Stimulated activated CD4-positive, alpha-beta T cell treated with anti-CD3 and anti-CD28 coated beads, Interleukin-12 subunit alpha, Interleukin-12 subunit beta, amount 100 ng/mL, for 4 hours (primary cell): ENCODE results near the gene ASCL2.
A peak's percentile ranks its signal among the peaks of the same experiment; 100 is the strongest.

Experiments
- DNase-seq: peaks from one replicate; pipeline ENCODE4 v3.0.0-alpha.2; 2020

Gene ASCL2

DNA sequence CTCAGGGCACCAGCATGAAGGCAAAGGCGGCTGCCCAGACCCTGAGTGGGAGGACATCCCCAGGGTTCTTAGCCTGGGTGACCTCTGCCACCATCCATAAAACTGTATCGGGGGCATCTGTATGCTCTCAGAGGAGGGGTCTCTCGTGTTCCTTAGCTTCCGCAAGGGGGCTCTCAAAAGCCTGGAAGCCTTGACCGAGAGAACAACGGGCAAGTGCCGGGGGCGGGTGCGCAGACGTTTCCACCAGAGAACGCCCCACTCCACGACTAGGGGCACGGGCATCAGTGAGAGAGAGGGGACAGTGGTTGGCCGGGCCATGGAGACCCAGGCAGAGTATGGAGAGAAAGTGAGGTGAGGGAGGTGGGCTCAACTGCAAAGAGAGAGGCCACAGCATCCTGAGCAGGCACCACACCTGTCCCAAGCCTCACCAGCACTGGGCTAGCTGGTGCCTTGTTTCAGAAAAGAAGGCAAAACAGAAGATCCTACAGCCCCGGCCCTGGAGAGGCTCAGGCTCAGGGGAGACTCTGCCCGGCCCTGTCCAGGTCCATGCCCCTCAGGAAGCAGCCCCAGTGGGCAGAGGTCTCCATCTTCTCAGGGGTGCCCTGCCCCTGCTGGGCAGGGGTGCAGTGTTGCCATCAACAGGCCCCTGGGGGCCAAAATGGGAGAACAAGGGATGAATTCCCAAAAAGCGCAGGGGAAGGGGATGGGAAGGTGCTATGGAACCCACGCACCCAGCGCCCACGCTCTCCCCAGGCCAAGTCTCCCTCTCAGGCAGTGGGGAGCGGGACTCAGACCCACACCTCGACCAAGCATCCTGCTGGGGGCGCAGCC, 37.3 kb upstream of the ASCL2 start:
- DNase-seq = no peak

DNA sequence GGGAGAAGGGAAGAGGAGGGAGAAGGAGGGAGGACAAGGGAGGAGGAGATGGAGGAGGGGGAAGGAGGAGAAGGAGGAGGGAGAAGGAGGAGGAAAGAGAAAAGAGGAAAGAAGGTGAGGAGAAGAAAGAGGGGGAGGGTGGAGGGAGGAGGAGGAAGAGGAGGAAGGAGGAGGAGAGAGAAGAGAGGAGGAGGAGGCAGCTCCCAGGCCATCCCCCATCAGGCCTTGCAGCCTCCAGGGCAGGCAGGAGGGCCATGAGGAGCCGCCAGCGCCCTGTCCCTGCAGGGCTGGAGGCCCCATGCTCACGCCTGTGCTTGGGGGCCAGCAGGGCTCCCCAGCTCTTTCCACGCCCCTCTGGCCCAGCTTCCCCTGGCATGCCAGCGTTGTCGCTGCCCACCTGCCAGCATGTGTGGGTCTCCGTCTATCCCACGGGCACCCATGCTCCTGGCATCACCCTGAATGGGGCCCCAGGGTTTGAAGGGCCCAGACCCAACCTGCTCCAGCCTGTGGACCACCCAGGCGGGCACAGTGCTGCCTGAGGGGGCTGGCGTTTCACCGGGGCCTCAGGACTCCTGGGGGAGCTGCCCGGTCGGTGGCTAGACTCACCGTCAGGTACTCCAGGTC, 36.6 kb upstream of the ASCL2 start:
- no peak for DNase-seq

DNA sequence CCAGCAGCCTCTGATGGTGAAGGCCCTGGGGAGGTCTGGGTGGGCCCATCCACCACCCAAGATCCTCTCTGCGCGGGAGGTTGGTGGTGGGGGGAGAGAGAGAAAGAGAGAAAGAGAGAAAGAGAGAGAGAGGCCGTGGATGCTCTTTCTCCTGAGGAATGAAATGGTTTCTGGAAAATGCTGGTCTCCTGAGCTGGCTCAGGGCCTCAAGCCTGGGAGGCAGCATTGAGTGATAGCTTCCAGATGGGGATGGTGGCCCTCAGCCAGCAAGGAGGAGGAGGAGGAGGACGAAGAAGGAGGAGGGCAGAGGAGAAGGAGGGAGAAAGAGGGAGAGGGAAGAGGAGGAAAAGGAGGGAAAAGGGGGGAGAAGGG, 36.0 kb upstream of the ASCL2 start:
- DNase-seq = no peak

DNA sequence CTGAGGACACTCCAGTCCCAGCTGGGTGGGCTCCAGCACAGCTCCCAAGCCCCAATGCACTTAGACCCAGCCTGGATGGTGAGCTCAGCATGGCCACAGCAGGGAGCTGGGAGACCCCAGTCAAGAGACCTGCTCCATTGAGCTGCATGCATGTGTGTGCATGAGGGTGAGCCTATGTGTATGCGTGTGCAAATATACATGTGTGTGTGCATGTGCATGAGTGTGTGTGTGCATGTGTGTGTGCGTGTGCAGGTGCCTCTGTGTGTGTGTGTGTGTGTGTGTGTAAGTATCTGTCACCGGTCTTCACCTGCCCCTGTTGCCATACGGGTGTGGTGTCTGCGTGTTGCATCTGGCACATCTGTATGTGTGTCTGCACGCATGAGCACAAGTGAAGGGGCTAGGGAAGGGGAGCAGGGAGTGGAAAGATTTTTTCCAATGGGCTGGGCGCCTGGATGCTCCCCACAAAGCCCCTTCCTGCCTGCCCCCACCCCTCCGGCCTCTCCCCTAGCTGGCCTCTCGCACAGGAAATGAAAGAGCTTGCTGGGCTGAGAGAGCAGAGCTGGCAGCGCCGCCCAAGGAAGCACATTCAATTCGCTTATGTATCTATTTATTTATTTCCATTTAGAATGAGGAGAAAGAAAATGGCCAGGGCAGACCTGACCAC, 35.5 kb upstream of the ASCL2 start:
- no peak for DNase-seq

DNA sequence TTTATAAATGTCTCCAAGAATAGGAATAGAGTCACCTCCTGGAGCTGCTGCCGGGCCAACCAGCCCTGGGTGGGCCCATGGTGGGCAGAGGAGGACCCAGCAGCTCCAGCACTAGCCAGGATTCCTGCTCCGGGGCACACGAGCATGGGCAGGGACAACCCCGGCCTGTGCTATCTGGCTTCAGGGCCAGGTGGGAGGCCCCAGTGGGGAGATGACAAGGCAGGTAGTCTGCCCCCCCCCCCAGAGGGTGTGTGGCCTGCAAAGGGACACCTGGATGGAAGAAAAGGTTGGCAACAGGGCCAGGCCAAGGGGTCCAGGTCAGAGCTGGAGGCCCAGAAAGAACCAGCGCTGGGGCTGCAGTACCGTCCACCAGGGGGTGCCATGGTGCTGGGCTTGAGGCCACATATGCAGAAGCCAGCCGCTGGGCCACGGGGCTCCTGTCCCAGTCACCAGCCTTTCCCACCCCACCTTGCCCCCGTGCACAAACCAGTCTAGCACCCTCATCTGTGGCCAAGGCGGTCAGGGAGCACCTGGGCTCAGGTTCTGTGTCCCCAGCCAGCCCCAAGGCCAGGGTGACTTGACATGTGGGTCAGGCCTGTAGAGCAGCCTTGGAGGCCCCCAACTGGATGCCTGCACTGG, 34.9 kb upstream of the ASCL2 start:
- DNase-seq = peak; percentile 87

DNA sequence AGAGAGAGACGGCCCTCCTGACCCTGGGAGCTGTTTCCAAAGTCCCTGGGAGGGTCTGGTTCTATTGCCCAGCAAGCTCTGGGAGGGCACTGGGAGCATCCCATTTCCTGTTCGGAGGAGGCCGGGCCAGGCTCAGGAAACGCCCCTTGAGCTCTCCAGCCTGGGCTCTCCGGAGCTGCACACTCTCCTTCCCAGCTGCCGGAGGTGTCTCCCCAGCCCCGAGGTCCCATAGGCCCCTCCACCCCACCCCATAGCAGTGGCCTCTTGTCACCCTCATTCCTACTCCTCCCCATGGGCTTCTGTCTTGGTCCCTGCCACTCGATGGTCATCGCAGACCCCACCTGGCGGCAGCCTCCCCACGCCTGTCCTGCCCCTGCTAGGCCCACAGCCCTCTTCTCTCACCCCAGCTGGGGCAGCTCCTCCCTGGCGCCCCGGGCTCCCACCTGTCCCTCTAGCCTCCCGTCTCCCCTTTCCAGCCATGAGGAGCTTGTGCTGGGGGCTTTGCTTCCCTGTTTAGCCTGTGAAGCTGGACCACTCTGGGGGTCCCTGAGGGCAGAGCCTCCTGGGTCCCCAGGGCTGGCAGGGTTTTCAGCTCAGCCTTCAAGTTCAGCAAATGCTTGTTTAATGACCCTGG, 34.2 kb upstream of the ASCL2 start:
- no peak for DNase-seq

DNA sequence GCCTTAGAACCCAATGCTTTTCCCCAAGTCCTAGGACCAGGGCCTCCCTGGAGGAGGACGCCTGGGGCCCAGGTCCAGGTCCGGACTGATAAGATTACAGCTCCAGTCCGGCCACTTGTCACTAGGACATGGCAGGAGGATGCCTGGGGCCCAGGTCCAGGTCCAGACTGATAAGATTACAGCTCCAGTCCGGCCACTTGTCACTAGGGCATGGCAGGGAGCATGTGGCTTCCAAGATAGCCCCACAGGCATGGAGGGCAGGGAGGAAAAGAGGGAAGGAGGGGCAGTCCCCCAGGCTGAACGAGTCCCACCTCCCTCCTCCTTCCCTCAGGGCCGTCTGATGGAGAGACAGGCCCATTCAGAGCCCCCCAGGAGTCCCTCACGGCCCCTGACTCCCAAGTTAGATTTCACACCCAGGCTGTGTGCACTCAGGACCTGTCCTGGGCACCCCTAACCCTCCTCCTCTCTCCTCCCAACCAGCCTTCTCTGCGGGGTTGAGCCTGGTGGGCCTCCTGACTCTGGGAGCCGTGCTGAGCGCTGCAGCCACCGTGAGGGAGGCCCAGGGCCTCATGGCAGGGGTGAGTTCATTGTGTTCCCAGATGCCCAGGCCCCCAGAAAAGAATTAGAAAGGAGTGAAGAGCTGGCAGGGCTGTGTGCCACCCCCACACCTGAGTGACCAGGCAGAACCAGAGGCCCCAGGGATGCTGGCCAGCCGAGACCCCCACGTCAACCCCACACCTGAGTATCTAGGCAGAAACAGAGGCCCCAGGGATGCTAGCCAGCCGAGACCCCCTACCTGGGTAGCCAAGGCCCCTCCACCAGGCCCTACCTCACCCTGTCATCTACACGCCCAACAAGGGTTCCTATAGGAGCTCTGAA, 33.5 kb upstream of the ASCL2 start:
- DNase-seq = no peak

DNA sequence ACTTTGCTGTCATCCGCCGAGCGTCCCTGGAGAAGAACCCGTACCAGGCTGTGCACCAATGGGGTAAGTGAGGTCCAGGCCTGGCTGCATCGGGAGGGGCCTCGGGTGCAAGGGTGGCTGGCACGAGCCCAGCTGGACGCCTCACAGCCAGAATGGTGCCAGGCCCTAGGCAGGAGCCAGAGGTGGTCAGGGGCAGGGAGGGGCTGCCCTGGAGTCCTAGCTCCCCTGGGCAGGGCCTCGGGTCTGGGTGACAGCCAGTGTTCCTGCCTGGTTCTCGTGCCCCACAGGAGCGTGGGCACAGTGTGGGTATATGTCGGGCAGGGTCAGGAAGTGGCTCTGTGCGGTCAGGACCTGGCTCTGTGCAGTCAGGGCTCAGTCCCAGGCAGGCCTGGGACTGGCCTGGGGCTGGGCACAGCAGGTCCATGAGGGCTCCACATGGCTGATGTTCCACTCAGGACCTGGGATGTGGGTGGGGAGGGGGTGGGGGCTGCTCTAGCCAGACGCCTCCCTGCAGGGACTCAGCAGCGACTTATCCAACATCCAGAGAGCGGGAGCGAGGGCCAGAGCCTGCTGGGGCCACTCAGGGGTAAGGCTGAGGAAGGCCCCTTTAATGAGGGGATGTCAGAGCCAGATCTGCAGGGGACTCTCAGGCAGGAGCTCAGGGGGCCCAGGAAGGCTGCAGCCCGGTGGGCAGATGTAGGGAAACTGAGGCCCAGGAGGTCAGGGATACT, 32.7 kb upstream of the ASCL2 start:
- DNase-seq = no peak

DNA sequence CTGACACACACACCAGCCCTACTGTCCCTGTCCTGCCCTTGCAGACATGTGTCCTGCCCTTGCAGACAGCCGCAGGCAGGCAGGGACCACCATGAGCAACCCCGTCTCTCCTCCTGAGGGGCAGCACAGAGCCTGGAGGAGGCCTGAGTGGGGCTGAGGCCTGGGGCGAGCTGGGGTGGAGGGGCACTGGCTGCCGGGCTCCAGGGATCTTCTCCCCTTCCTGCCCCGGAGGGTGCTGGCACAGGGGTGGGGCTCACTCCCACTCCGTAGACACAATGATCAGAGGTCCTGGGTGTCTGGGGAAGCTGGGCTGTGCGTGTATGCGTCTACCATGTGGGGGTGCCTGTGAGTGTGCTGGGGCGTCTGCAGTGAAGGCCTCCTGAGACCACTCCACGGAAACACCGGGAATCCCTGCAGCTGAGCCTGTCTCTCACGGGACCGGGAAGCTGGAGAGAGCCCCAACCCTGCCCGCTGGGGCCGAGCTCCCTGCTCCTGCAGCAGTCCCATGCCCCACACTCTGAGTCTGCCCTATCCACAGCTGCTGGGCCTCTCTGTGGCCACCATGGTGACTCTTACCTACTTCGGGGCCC, 32.0 kb upstream of the ASCL2 start:
- no peak for DNase-seq

DNA sequence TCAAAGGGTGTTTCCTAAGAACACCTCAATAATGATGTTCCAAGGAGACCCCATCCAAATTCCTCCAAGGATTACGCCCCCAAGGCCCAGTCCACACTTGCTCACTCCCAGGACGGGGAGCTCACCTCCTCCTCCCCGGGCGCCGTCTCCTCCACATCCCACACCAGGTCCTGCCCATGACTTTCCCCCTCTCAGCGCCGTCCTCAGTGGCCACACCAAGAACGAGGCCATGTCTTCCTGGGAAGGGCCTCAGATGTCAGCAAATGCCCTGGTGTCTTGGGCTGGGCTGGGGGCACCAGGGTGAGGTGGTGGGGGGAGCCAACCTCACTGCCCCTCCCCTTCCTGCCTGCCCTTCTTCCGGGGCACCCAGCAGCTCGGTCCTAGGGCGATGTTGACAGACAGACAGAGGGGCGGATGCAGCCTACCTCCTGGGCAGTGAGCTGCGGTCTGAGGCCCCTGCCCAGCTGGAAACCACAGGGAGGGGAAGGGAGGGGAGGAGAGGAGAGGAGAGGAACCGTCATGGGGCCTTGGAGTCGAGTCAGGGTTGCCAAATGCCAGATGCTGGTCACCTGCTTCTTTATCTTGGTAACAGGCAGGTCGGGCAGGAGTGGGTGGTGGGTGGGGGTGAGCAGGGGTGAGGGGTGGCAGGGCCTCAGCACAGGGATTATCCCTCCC, 31.4 kb upstream of the ASCL2 start, which contains the start of the genes C11orf21 and TSPAN32:
Gene C11orf21 (minus strand): TSS at position 288 of the 675 bp plus-strand sequence. CDS start 110 bp downstream, at position 178.
Gene TSPAN32 (plus strand): TSS at position 383 of the 675 bp plus-strand sequence. CDS start 137 bp downstream, at position 520.
- peak; percentile 32 for DNase-seq

DNA sequence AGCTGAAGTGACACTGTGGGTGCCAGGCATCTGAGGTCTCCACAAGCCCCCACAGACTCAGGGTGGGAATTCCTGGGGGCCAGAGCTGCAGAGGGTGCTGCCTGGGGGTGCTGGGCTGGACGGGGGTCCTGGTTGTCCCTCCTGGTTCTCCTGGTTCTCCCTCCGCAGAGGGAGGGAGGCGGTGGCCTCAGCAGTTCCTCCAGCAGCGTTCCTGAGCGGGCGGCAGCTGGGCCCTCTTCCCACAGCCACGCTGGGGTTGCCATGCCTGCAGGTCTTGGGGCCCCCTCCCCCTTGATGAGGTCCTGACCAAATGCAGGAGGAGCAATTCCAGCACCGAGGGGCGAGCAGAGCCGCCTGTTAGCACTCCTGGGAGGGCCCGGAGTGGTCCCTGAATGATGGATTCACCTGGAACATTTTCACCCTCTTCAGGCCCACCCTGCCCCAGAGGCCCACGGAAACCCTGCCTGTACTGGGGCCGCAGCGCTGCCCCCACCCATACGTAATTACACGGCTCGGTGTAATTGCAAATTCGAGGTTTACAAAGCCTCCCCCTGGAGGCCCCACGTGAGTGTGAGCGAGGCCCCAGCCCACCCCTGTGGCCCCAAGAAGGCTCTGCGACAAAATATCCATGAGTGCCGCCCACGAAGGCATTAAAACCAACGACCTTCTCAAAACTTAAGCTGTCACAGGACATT, 30.7 kb upstream of the ASCL2 start:
- no peak for DNase-seq

DNA sequence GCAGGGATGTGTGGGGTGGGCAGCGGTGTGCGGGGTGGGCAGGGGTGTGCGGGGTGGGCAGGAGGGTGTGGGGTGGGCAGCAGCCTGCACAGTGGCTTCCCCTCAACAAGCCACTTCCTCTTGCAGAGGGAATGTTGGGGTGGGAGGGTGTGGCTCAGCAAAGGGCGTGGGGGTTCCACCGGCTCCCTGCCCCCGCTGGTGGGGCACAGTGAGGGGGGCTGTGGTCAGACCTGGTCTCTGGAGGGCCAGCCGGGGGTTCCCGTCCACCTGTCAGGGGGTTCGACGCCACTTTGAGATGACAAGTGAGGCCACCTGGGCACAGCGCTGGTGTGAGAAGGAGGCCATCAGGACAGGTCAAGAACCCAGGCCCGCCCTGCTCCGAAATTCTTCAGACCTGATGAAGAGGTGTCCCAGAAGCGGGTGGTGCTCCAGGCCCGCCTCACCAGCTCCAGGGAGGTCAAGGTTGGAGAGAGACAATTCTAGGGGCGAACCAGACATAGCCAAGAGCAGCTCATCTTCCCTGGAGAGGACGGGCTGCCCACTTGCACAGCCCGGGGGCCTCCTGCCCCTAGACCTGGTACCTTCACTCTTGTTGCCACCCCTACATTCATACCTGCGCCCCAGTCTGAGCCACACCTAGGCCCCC, 30.0 kb upstream of the ASCL2 start:
- DNase-seq = no peak

DNA sequence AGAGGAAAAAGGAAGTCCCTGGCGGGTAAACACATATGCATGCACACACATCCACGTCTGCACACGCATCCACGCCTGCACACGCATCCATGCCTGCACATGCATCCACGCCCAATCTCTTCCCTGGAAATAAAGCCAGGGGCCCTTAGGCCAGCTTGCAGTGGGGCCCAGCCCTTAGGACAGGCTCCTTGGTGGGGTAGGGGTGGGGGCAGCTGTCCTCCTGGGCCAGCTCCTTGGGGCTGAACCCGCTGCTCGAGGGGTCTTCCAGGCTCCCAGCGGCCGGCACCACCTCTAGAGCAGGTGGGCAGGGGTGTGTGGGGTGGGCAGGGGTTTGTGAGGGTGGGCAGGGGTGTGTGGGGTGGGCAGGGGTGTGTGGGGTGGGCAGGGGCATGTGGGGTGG, 29.4 kb upstream of the ASCL2 start:
- DNase-seq = no peak

DNA sequence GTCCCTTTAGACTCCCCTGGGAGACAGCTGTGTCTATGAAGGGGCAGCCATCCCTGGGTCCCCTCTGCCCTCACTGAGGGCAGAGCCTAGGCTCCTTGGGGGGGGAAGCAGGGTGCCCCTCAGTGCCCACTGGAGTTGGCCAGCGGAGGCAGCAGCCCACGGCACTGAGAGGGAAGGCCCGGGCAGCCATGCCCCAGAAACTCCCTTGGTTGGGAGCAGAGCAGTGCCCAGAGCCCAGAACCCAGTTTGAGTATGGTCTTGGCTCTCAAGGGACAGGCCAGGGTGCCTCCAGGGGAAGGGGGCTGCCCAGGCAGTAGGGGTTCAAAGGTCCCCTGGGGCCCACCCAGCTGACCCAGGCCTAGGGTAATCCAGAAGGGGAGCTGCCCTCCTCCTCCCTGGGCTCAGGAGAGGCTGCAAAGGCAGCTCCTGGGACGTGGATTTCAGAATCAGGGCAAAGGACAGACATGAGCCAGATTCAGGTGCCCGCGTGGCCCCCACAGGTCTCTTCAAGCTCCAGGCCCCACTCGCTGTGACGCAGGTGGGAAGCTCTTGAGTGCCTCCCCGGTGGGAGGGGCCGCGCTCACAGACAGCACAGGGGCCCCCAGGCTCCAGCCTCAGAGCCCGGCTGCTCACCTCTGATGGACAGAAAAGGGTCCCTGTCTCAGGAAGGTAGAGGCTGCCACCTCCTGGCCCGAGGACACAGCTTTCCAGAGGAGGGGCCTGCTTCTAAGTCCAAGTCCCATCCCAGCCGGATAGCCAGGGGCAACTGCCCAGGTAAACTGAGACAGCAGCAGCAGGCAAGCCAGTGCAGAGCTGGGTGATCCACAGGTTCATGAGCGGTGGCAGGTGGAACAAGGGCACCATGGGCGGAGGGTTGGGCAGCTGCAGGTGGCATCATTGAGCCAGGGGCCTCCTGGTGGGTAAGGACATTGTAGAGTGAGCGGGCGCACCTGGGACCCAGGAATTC, 28.7 kb upstream of the ASCL2 start:
- DNase-seq = no peak

DNA sequence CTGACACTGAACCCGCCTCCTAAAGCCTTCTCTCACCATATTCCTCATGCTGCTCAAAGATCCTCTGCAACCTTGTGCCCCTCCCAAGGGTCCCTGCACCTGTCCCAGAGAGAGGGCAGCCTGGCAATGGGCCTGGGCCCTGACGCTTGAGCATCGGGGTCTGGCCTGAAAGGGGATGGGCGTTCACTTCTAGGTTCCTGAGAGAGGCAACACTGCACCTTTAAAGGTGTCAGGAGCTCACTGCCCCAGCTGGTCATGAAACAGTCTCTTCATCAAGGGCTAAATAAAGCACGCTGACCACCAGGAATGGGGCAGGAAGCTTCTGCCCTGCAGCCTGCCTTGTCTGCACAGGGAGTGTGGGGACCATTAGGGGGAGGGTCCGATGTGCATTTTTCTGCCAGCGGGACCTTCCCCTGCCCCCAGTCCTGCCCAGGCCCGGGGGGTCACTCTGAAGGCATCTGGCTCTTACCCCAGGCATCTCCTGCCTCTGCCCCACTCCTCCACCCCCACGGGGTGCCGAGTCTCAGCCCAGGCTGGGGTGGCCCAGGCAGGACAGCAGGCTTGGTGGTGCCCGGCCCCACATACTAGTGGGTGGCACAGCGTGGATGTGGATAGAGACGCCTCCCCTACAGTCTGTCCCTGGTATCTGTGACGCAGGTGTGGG, 27.9 kb upstream of the ASCL2 start:
- no peak for DNase-seq

DNA sequence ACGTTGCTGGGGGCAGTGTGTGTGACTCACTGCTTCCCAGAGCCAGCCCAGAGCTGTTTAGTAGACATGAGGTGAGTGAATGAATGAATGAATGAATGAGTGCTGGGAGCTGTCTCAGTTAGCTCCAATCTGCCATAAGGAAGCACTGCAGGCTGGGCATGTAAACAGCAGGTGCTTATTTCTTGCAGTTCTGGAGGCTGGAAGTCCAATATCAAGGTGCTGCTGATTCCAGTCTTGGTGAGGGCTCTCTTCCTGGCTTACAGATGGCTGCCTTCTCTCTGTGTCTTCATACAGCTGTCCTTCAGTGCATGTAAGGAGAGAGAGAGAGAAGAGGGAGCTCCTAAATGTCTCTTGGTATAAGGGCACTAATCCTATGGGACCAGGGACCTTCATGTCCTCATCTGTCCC, 27.2 kb upstream of the ASCL2 start:
- no peak for DNase-seq
